B cell (primary cell): ENCODE results near the gene ARHGAP40. TPM values are rescaled to one million over a fixed set of nuclear protein-coding genes. Genes with fewer than 3 reads are reported as not detected.

Experiments
- ATAC-seq: fragments of 200-7000 bp; cut with Tn5 transposase; one replicate; pipeline ENCODE4 v1.10.0; 2021; ENCODE audit warnings: low read depth, mild to moderate bottlenecking, moderate number of reproducible peaks, moderate library complexity
- CTCF ChIA-PET: fragments of 350-600 bp; sonication (Branson Sonifier 250); formaldehyde crosslinking; loops from one replicate; lab custom pipeline; 2021; ENCODE audit warnings: antibody characterized with exemption, inconsistent platforms; lab: Charles Lee
- POLR2A ChIA-PET: fragments of 350-600 bp; sonication (Branson Sonifier 250); formaldehyde crosslinking; loops from one replicate; lab custom pipeline; 2021; ENCODE audit warnings: antibody characterized with exemption; lab: Charles Lee
- DNase-seq: peaks from one replicate; pipeline ENCODE4 v3.0.0; 2013
- H2AFZ ChIP-seq: 2 replicates; pipeline ENCODE4 v1.6.1; 2012; ENCODE audit warnings: mild to moderate bottlenecking, low read depth, low read length; ENCODE audit not compliant: insufficient read depth, poor library complexity, severe bottlenecking
- H3K27ac ChIP-seq, 2 donors: 1 replicate in 1 of 2; 2 replicates in 1 of 2; pipeline ENCODE4 v1.5.1; 2012 to 2013; ENCODE audit warnings: low read length in 2 of 2, mild to moderate bottlenecking in 2 of 2, moderate library complexity in 1 of 2
- H3K27me3 ChIP-seq, 4 experiments: fragments of 200-600 bp in 1 of 4; sonication (generic) in 1 of 4; replicated peaks in 1 of 4; 1 replicate in 2 of 4; 2 replicates in 2 of 4; pipeline versions ENCODE4 v1.6.1 to v1.7.0; 2013 to 2016; ENCODE audit warnings: low read length in 3 of 4, mild to moderate bottlenecking in 2 of 4, mixed read lengths in 1 of 4, moderate library complexity in 1 of 4; ENCODE audit not compliant: insufficient read depth in 4 of 4, control insufficient read depth in 3 of 4; ENCODE audit errors: control extremely low read depth in 1 of 4
- H3K36me3 ChIP-seq, 2 experiments: replicated peaks in 1 of 2; 1 replicate in 1 of 2; 2 replicates in 1 of 2; pipeline versions ENCODE4 v1.6.1 to v1.7.1; 2013; ENCODE audit warnings: low read length in 1 of 2; ENCODE audit not compliant: insufficient read depth in 2 of 2, control insufficient read depth in 1 of 2; ENCODE audit errors: control extremely low read depth in 1 of 2, extremely low read depth in 1 of 2
- H3K4me1 ChIP-seq, 2 donors: fragments of 200-600 bp in 1 of 2; sonication (generic) in 1 of 2; 1 replicate in 1 of 2; 2 replicates in 1 of 2; pipeline versions ENCODE4 v1.5.1 to v1.6.1; 2013 to 2017; ENCODE audit warnings: low read length in 2 of 2; ENCODE audit not compliant: control insufficient read depth in 2 of 2, insufficient read depth in 2 of 2
- H3K4me2 ChIP-seq: replicated peaks from 2 replicates; pipeline ENCODE3; 2012; ENCODE audit warnings: mild to moderate bottlenecking, low read depth, low read length; ENCODE audit not compliant: poor library complexity, severe bottlenecking
- H3K4me3 ChIP-seq, 5 experiments: fragments of 200-600 bp in 1 of 5; sonication (generic) in 1 of 5; 1 replicate in 3 of 5; 2 replicates in 2 of 5; pipeline versions ENCODE4 v1.5.1 to v1.7.0; 2011 to 2016; ENCODE audit warnings: low read length in 4 of 5, mild to moderate bottlenecking in 4 of 5, low read depth in 2 of 5, control low read depth in 1 of 5, moderate library complexity in 1 of 5; ENCODE audit not compliant: insufficient read depth in 1 of 5; ENCODE audit errors: control extremely low read depth in 1 of 5, extremely low read depth in 1 of 5
- H3K79me2 ChIP-seq: fragments of 200-600 bp; sonication (generic); one replicate; pipeline ENCODE4 v1.6.0; 2016; ENCODE audit warnings: low read length; ENCODE audit not compliant: control insufficient read depth, insufficient read depth
- H3K9ac ChIP-seq: fragments of 200-600 bp; sonication (generic); 2 replicates; pipeline ENCODE4 v1.6.1; 2017; ENCODE audit warnings: mild to moderate bottlenecking, low read length, moderate library complexity
- H3K9me3 ChIP-seq, 3 donors: one replicate each; pipeline versions ENCODE4 v1.6.1 to v1.7.1; 2013; ENCODE audit warnings: low read length in 2 of 3; ENCODE audit not compliant: control insufficient read depth in 2 of 3, insufficient read depth in 1 of 3; ENCODE audit errors: control extremely low read depth in 1 of 3
- H4K20me1 ChIP-seq: 2 replicates; pipeline ENCODE4 v1.6.0; 2012; ENCODE audit warnings: mild to moderate bottlenecking, low read length; ENCODE audit not compliant: insufficient read depth, control insufficient read depth, poor library complexity, severe bottlenecking
- H3K27ac Mint-ChIP-seq: one replicate; pipeline ENCODE4 v1.8.0; 2021; ENCODE audit warnings: mixed read lengths
- H3K27me3 Mint-ChIP-seq: one replicate; pipeline ENCODE4 v1.8.0; 2021; ENCODE audit warnings: mixed read lengths
- H3K4me1 Mint-ChIP-seq: one replicate; pipeline ENCODE4 v1.8.0; 2021; ENCODE audit warnings: mixed read lengths
- H3K4me3 Mint-ChIP-seq: one replicate; pipeline ENCODE4 v1.8.0; 2021; ENCODE audit warnings: mixed read lengths
- H3K9me3 Mint-ChIP-seq: one replicate; pipeline ENCODE4 v1.8.0; 2022; ENCODE audit warnings: mixed read lengths; ENCODE audit not compliant: insufficient read depth
- EZH2 ChIP-seq: IDR thresholded peaks from 2 replicates; pipeline ENCODE4 v1.6.1; 2012; ENCODE audit warnings: borderline replicate concordance, low read depth, mild to moderate bottlenecking, moderate library complexity, low read length; ENCODE audit not compliant: insufficient read depth, poor library complexity, severe bottlenecking
- WGBS: methylation state at CpG from one replicate; pipeline ENCODE4 v1.1.5; 2013; ENCODE audit warnings: missing lambda C conversion rate; ENCODE audit not compliant: insufficient coverage; 5-methylcytosine and 5-hydroxymethylcytosine counted together
- intact Hi-C: fragments of 100-400 bp; cut with micrococcal nuclease; formaldehyde crosslinking; loops from one replicate; pipeline ENCODE4 v1.10.0; 2022
- polyA plus RNA-seq: library from polyadenylated mRNA; depleted of rRNA; stranded (reverse); fragments of >200 nt; gene quantifications from 2 replicates; pipeline ENCODE4 v1.2.3, GENCODE V29; 2012
- total RNA-seq, 2 donors: library from RNA; stranded (reverse); fragments of 120-200 nt in 1 of 2; gene quantifications; 1 replicate in 1 of 2; 2 replicates in 1 of 2; pipeline versions ENCODE4 v1.2.3 to v1.2.4, GENCODE V29; 2013 to 2022
- TF ChIP-seq, protein P1 (sequence below): fragments of 200-600 bp; IDR thresholded peaks from one replicate; pipeline ENCODE4 v1.8.0; 2022; ENCODE audit warnings: antibody characterized with exemption, mild to moderate bottlenecking

The ARHGAP40 gene
- total and polyA plus RNA-seq, 2 donors (not counting 1 experiment from before 2014, with no cell fraction given), result not detected

DNA sequence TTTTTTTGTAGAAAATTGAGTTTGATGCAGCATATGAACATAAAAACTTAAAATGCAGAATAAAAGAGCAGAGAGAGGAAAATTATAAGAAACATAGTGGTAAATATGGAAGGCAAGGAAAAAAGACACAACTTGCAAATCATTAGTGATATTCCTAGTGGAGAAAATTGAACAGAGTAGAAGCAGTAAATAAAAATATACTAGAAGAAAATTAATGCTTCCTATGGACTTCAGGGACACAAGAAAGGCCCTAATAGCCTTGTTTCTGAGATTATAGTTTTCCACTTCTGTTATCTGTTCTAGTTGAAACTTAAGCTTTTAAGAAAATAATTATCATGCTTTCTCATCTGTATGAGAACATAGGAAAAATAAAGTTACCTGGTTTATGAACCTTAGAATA, 46.2 kb upstream of the ARHGAP40 start:
- Mint-ChIP-seq H3K27ac (no peak overlapping the region), H3K4me1 (no peaks in the 10 kb centered on the region), H3K9me3 (no peaks in the 10 kb centered on the region), H3K27me3 (no peaks in the 10 kb centered on the region), H3K4me3 (no peak overlapping the region)
- H3K4me2 ChIP-seq, result no peak overlapping the region
- TF ChIP-seq, protein P1, sequence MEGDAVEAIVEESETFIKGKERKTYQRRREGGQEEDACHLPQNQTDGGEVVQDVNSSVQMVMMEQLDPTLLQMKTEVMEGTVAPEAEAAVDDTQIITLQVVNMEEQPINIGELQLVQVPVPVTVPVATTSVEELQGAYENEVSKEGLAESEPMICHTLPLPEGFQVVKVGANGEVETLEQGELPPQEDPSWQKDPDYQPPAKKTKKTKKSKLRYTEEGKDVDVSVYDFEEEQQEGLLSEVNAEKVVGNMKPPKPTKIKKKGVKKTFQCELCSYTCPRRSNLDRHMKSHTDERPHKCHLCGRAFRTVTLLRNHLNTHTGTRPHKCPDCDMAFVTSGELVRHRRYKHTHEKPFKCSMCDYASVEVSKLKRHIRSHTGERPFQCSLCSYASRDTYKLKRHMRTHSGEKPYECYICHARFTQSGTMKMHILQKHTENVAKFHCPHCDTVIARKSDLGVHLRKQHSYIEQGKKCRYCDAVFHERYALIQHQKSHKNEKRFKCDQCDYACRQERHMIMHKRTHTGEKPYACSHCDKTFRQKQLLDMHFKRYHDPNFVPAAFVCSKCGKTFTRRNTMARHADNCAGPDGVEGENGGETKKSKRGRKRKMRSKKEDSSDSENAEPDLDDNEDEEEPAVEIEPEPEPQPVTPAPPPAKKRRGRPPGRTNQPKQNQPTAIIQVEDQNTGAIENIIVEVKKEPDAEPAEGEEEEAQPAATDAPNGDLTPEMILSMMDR, result no peak
- TF ChIP-seq EZH2, result no peak
- DNase-seq (no peak), ATAC-seq (no peak)
- H4K20me1 ChIP-seq, result no peaks in the 10 kb centered on the region
- intact Hi-C loops, result no loop called here
- H3K79me2 ChIP-seq, result no peaks in the 10 kb centered on the region
- H3K9me3 ChIP-seq, result no peaks in the 10 kb centered on the region
- H3K4me1 ChIP-seq, result no peaks in the 10 kb centered on the region
- no peak overlapping the region for H3K4me3 ChIP-seq
- H3K27me3 ChIP-seq, result no peaks in the 10 kb centered on the region
- CTCF ChIA-PET, result no interaction called here
- H3K27ac ChIP-seq, result no peak overlapping the region
- H3K9ac ChIP-seq, result no peak overlapping the region
- no peak overlapping the region for H2AFZ ChIP-seq
- POLR2A ChIA-PET, result no interaction called here
- peaks cover 17 to 93% of the 10 kb centered on the region in 2 experiments for H3K36me3 ChIP-seq

DNA sequence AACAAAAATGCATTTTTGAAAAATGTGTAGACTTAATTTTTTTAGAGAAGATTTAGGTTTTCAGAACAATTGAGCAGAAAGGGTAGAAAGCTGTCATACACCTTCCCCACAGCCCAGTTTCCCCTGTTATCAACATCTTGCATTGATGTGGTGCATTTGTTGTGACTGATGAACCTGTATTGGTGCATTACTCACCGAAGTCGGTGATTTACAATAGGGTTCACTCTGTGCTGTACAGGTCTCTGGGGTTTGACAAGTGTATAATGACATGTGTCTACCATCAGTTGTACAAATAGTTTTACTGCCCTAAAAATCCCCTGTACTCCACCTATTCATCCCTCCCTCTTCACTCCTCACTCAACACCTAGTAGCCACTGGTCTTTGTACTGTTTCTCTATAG, 44.4 kb upstream of the ARHGAP40 start:
- no peak overlapping the region for H2AFZ ChIP-seq
- TF ChIP-seq EZH2, result no peak
- TF ChIP-seq, protein P1, result no peak
- no CpG with 5 or more reads among the region's 2 CpGs for WGBS
- no peaks in the 10 kb centered on the region for H3K4me1 ChIP-seq
- Mint-ChIP-seq H3K27me3 (no peaks in the 10 kb centered on the region), H3K4me3 (no peak overlapping the region), H3K27ac (no peak overlapping the region), H3K4me1 (no peaks in the 10 kb centered on the region), H3K9me3 (no peaks in the 10 kb centered on the region)
- no peaks in the 10 kb centered on the region for H3K27me3 ChIP-seq
- no peak overlapping the region for H3K9ac ChIP-seq
- ChIA-PET CTCF (no interaction called here), POLR2A (no interaction called here)
- intact Hi-C loops, result no loop called here
- H3K4me3 ChIP-seq, result no peak overlapping the region
- H3K79me2 ChIP-seq, result no peaks in the 10 kb centered on the region
- H4K20me1 ChIP-seq, result no peaks in the 10 kb centered on the region
- H3K36me3 ChIP-seq, result peaks cover 13 to 89% of the 10 kb centered on the region in 2 experiments
- ATAC-seq, result no peak
- H3K27ac ChIP-seq, result no peak overlapping the region
- H3K9me3 ChIP-seq, result no peaks in the 10 kb centered on the region
- no peak for DNase-seq
- no peak overlapping the region for H3K4me2 ChIP-seq
